ENCODE measurements around the gene SPTLC1. TPM values are rescaled to one million over a fixed set of nuclear protein-coding genes. Genes with fewer than 3 reads are reported as not detected.

Gene SPTLC1
- total RNA-seq, 1 donor = 124 TPM

DNA sequence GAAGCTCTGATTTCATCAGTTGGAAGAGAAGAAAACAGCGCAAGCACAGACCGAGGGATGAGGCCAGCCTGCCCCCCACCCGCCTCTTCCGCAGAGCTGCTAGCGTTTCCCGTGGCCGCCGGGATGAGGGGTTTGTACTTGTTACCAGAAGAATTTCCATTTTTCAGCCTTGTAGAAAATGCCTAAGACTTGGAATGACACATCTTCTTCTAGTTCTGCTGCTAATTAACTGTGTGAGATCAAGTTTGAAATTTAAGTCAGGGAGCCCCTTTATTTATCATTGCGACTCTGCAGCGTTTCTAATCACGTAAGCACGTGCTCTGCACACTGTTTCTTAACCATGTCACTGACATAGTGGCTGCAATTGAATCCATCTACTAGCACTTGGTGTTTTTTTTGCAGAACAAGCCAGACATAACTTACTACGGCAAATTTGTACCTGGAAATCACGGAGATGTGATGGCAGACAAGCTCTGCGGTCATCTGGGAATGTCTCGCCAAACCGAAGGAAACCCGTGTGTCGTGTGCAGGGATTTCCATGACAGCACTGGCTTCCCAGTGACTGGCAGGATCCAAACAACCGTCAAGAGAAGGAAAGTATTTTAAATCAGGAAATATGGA lies 123.4 kb downstream of the SPTLC1 start:
- Histone ChIP-seq H3K4me2 (ENCODE audit: insufficient read depth, low read length) (peak overlapping the region; percentile 60), H4K20me1 (ENCODE audit: insufficient read depth, low read length) (no peaks in the 10 kb centered on the region), H3K4me1 (ENCODE audit: insufficient read depth, low read length) (peaks cover 4% of the 10 kb centered on the region), H2AFZ (ENCODE audit: low read length) (peak overlapping the region; percentile 1), H3K79me2 (ENCODE audit: insufficient read depth, low read length) (no peaks in the 10 kb centered on the region), H3K4me3 (ENCODE audit: insufficient read depth, low read length) (peak overlapping the region; percentile 10), H3K27me3 (ENCODE audit: insufficient read depth, low read length) (peaks cover 42% of the 10 kb centered on the region), H3K27ac (ENCODE audit: low read depth, low read length) (no peak overlapping the region), H3K36me3 (ENCODE audit: insufficient read depth, low read length) (no peaks in the 10 kb centered on the region), H3K9me3 (ENCODE audit: low read depth, low read length) (no peaks in the 10 kb centered on the region)
- DNase-seq (ENCODE audit: insufficient read length, low spot score, missing footprints) = peak; percentile 69
- TF ChIP-seq, protein P1, sequence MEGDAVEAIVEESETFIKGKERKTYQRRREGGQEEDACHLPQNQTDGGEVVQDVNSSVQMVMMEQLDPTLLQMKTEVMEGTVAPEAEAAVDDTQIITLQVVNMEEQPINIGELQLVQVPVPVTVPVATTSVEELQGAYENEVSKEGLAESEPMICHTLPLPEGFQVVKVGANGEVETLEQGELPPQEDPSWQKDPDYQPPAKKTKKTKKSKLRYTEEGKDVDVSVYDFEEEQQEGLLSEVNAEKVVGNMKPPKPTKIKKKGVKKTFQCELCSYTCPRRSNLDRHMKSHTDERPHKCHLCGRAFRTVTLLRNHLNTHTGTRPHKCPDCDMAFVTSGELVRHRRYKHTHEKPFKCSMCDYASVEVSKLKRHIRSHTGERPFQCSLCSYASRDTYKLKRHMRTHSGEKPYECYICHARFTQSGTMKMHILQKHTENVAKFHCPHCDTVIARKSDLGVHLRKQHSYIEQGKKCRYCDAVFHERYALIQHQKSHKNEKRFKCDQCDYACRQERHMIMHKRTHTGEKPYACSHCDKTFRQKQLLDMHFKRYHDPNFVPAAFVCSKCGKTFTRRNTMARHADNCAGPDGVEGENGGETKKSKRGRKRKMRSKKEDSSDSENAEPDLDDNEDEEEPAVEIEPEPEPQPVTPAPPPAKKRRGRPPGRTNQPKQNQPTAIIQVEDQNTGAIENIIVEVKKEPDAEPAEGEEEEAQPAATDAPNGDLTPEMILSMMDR (IDR thresholded peaks at IDR 0.05; ENCODE audit: extremely low read depth, low read depth, low read length) = no peak

DNA sequence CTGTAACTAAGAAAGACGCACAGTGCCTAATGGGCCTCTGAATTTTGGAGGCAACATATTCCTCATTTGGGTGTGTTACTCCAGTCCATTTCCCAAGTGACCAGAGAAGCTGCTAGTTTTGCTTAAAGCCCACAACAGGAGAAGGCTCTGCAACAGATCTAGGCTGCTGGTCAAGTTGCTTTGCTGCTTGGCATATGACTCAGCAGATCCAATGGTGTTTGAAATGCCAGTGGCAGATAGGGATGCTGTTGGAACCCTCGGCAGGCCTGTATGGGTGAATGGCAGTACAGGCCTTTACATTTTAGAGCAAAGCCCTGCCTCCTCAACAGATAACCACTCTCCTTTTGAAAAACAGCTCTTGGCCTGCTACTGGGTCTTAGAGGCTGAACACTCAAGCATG lies 129.0 kb downstream of the SPTLC1 start:
- TF ChIP-seq, protein P1 (IDR thresholded peaks at IDR 0.05; ENCODE audit: extremely low read depth, low read depth, low read length) = no peak
- peaks cover 5% of the 10 kb centered on the region for H3K27me3 ChIP-seq (ENCODE audit: insufficient read depth, low read length)
- H4K20me1 ChIP-seq (ENCODE audit: insufficient read depth, low read length) = no peaks in the 10 kb centered on the region
- H3K79me2 ChIP-seq (ENCODE audit: insufficient read depth, low read length) = no peaks in the 10 kb centered on the region
- H3K4me1 ChIP-seq (ENCODE audit: insufficient read depth, low read length) = no peaks in the 10 kb centered on the region
- no peak overlapping the region for H3K27ac ChIP-seq (ENCODE audit: low read depth, low read length)
- no peak overlapping the region for H3K4me2 ChIP-seq (ENCODE audit: insufficient read depth, low read length)
- H2AFZ ChIP-seq (ENCODE audit: low read length) = no peak overlapping the region
- H3K9me3 ChIP-seq (ENCODE audit: low read depth, low read length) = no peaks in the 10 kb centered on the region
- no peaks in the 10 kb centered on the region for H3K36me3 ChIP-seq (ENCODE audit: insufficient read depth, low read length)
- H3K4me3 ChIP-seq (ENCODE audit: insufficient read depth, low read length) = no peak overlapping the region
- no peak for DNase-seq (ENCODE audit: insufficient read length, low spot score, missing footprints)

DNA sequence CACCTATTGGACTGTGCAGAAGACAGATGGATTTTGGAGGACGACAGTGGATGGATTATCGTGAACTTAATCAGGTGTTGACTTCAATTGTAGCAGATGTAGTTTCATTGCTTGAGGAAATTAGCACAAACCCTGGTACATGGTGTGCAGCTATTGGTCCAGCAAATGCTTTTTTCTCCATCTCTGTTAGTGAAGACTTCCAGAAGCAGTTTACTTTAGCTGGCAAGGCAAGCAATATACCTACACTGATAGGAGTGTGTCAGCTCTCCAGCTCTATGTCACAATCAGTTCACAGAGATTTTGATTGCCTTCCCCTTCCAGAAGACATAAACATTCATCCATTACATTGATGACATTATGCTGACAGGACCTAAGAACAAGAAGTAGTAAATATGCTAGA lies 129.5 kb downstream of the SPTLC1 start:
- H3K4me3 ChIP-seq (ENCODE audit: insufficient read depth, low read length) = no peak overlapping the region
- TF ChIP-seq, protein P1 (IDR thresholded peaks at IDR 0.05; ENCODE audit: extremely low read depth, low read depth, low read length) = no peak
- H3K27ac ChIP-seq (ENCODE audit: low read depth, low read length) = no peak overlapping the region
- H4K20me1 ChIP-seq (ENCODE audit: insufficient read depth, low read length) = no peaks in the 10 kb centered on the region
- H3K79me2 ChIP-seq (ENCODE audit: insufficient read depth, low read length) = no peaks in the 10 kb centered on the region
- no peaks in the 10 kb centered on the region for H3K9me3 ChIP-seq (ENCODE audit: low read depth, low read length)
- no peaks in the 10 kb centered on the region for H3K36me3 ChIP-seq (ENCODE audit: insufficient read depth, low read length)
- DNase-seq (ENCODE audit: insufficient read length, low spot score, missing footprints) = no peak
- H3K4me2 ChIP-seq (ENCODE audit: insufficient read depth, low read length) = no peak overlapping the region
- no peaks in the 10 kb centered on the region for H3K4me1 ChIP-seq (ENCODE audit: insufficient read depth, low read length)
- H2AFZ ChIP-seq (ENCODE audit: low read length) = no peak overlapping the region
- H3K27me3 ChIP-seq (ENCODE audit: insufficient read depth, low read length) = peaks cover 4% of the 10 kb centered on the region

Small RNA genes lying within 50 kb of the gene (small RNA-seq; reads per million reads assigned to genes)
- gene MTATP6P29 (not detected), gene MTND4LP7 (not detected)

Other genes with a start within 250 kb of the SPTLC1 start
- 13.8 and 28.3 TPM in 2 replicates for gene ROR2, start 165.2 kb downstream of the SPTLC1 start, total RNA-seq
- 491 and 529 TPM in 2 replicates for gene IARS1, start 178.3 kb upstream of the SPTLC1 start, total RNA-seq
- 28.2 and 32.4 TPM in 2 replicates for gene NOL8, start 209.9 kb upstream of the SPTLC1 start, total RNA-seq
- gene CENPP, start 210.5 kb upstream of the SPTLC1 start, total RNA-seq = 4.7 and 5.4 TPM in 2 replicates

Data from osteoblast (primary cell).